OCI-LY7 (cell line): ENCODE results near the gene KREMEN1. TPM values are rescaled to one million over a fixed set of nuclear protein-coding genes. Genes with fewer than 3 reads are reported as not detected.

Source experiments
- BruUV-seq: library from RNA; stranded (reverse); fragments of 400-500 nt; replicated peaks from 2 replicates; lab custom pipeline; 2021; lab: Mats Ljungman, UMichigan
- CTCF ChIA-PET: fragments of 300-600 bp; sonication (Branson Sonifier 250); formaldehyde crosslinking; loops from one replicate; lab custom pipeline; 2022; ENCODE audit warnings: antibody characterized with exemption; ENCODE audit not compliant: unreplicated experiment; lab: Charles Lee
- POLR2A ChIA-PET: fragments of 300-600 bp; sonication (Branson Sonifier 250); formaldehyde crosslinking; loops from one replicate; lab custom pipeline; 2022; ENCODE audit warnings: antibody characterized with exemption; lab: Charles Lee
- DNase-seq: peaks from one replicate; pipeline ENCODE4 v3.0.0-alpha.2; 2015; ENCODE audit warnings: low spot score
- H2AFZ ChIP-seq: fragments of 200-600 bp; sonication (generic), shearing (Covaris generic); 2 replicates; pipeline ENCODE4 v1.6.1; 2014; ENCODE audit warnings: mild to moderate bottlenecking, antibody characterized with exemption, low read length, moderate library complexity
- H3K27ac ChIP-seq: fragments of 200-600 bp; sonication (generic); 2 replicates; pipeline ENCODE4 v1.5.1; 2014; ENCODE audit warnings: mixed run types, low read depth, mild to moderate bottlenecking, moderate library complexity, low read length, inconsistent platforms; ENCODE audit not compliant: poor library complexity, severe bottlenecking
- H3K36me3 ChIP-seq: fragments of 200-600 bp; sonication (generic); 2 replicates; pipeline ENCODE4 v1.6.1; 2014; ENCODE audit warnings: mild to moderate bottlenecking, antibody characterized with exemption, low read length, moderate library complexity, mixed read lengths; ENCODE audit not compliant: insufficient read depth
- H3K4me1 ChIP-seq: fragments of 200-600 bp; sonication (generic); 2 replicates; pipeline ENCODE4 v1.5.1; 2014; ENCODE audit warnings: mild to moderate bottlenecking, low read length; ENCODE audit not compliant: insufficient read depth, poor library complexity, severe bottlenecking
- H3K4me2 ChIP-seq: fragments of 200-600 bp; sonication (generic); 2 replicates; pipeline ENCODE4 v1.6.1; 2014; ENCODE audit warnings: mild to moderate bottlenecking, low read length
- H3K4me3 ChIP-seq: fragments of 200-600 bp; sonication (generic); 2 replicates; pipeline ENCODE4 v1.5.1; 2014; ENCODE audit warnings: mild to moderate bottlenecking, low read depth, low read length; ENCODE audit not compliant: poor library complexity, severe bottlenecking
- H3K79me2 ChIP-seq: fragments of 200-600 bp; sonication (generic); 2 replicates; pipeline ENCODE4 v1.6.1; 2016; ENCODE audit warnings: low read depth, mild to moderate bottlenecking, low read length, moderate library complexity, mixed read lengths; ENCODE audit not compliant: insufficient read depth
- H3K9me2 ChIP-seq: fragments of 200-600 bp; sonication (generic); 2 replicates; pipeline ENCODE4 v1.6.1; 2016; ENCODE audit warnings: mild to moderate bottlenecking, low read length, mixed read lengths; ENCODE audit not compliant: insufficient read depth
- H3K9me3 ChIP-seq: fragments of 200-600 bp; sonication (generic); 2 replicates; pipeline ENCODE4 v1.6.1; 2014; ENCODE audit warnings: mild to moderate bottlenecking, mixed run types, low read length, mixed read lengths
- H4K20me1 ChIP-seq: fragments of 200-600 bp; sonication (generic); 2 replicates; pipeline ENCODE4 v1.6.1; 2014; ENCODE audit warnings: mild to moderate bottlenecking, antibody characterized with exemption, low read length, moderate library complexity, mixed read lengths; ENCODE audit not compliant: insufficient read depth
- CTCF ChIP-seq: fragments of 200-600 bp; sonication (generic); conservative IDR thresholded peaks from 2 replicates; pipeline ENCODE4 v1.5.1; 2014; ENCODE audit warnings: mild to moderate bottlenecking, antibody characterized with exemption, low read length, moderate library complexity, mixed read lengths
- EZH2phosphoT487 ChIP-seq: fragments of 200-600 bp; sonication (generic); IDR thresholded peaks from 2 replicates; pipeline ENCODE4 v1.6.1; 2018; ENCODE audit warnings: low read depth, borderline replicate concordance, mild to moderate bottlenecking, mixed run types, antibody characterized with exemption, low read length, moderate library complexity, mixed read lengths
- intact Hi-C: fragments of 100-400 bp; cut with micrococcal nuclease; formaldehyde crosslinking; loops from one replicate; pipeline ENCODE4 v1.10.0; 2022; ENCODE audit not compliant: unreplicated experiment
- total RNA-seq, 2 experiments: library from RNA; depleted of rRNA in 1 of 2; stranded (reverse); fragments of >200 nt in 1 of 2; shearing (Covaris generic) in 1 of 2; gene quantifications; 2 replicates each; pipeline ENCODE4 v1.2.3, GENCODE V29; 2014 to 2022

The KREMEN1 gene
- total RNA-seq, 2 experiments from 2014 or later: not detected

- CTCF ChIA-PET: no interaction called here
- Histone ChIP-seq H2AFZ (no peak overlapping the region), H3K27ac (no peak overlapping the region), H3K4me2 (no peak overlapping the region), H3K36me3 (no peaks in the 10 kb centered on the region), H3K4me1 (no peaks in the 10 kb centered on the region), H3K4me3 (no peak overlapping the region), H3K9me3 (no peaks in the 10 kb centered on the region), H4K20me1 (no peaks in the 10 kb centered on the region), H3K79me2 (no peaks in the 10 kb centered on the region), H3K9me2 (no peaks in the 10 kb centered on the region)
- no TSS peak for BruUV-seq
- intact Hi-C loops: no loop called here
- no peak for DNase-seq
- POLR2A ChIA-PET: no interaction called here
- TF ChIP-seq EZH2phosphoT487: no peak
- no peak for TF ChIP-seq CTCF
These were observed 52.6 kb downstream of the KREMEN1 start for GRCh38 chr22:29125443-29125778.

- ChIA-PET POLR2A (no interaction called here), CTCF (no interaction called here)
- no peak overlapping the region for H3K27ac ChIP-seq
- intact Hi-C loops: no loop called here
- DNase-seq: no peak
- no peak for TF ChIP-seq EZH2phosphoT487
- no peak for TF ChIP-seq CTCF
- H3K4me1 ChIP-seq: no peaks in the 10 kb centered on the region
- H4K20me1 ChIP-seq: no peaks in the 10 kb centered on the region
- H3K36me3 ChIP-seq: no peaks in the 10 kb centered on the region
- no peaks in the 10 kb centered on the region for H3K9me2 ChIP-seq
- H3K9me3 ChIP-seq: no peaks in the 10 kb centered on the region
- H2AFZ ChIP-seq: no peak overlapping the region
- BruUV-seq: no TSS peak
- H3K79me2 ChIP-seq: no peaks in the 10 kb centered on the region
- H3K4me2 ChIP-seq: no peak overlapping the region
- no peak overlapping the region for H3K4me3 ChIP-seq
These were observed 53.0 kb downstream of the KREMEN1 start for GRCh38 chr22:29125844-29126243.

GRCh38 chr22:29126670-29127395 lies 54.0 kb downstream of the KREMEN1 start:
- Histone ChIP-seq H4K20me1 (no peaks in the 10 kb centered on the region), H2AFZ (no peak overlapping the region), H3K9me2 (no peaks in the 10 kb centered on the region), H3K4me2 (no peak overlapping the region), H3K4me3 (no peak overlapping the region), H3K27ac (no peak overlapping the region), H3K79me2 (no peaks in the 10 kb centered on the region), H3K36me3 (no peaks in the 10 kb centered on the region), H3K4me1 (no peaks in the 10 kb centered on the region), H3K9me3 (no peaks in the 10 kb centered on the region)
- CTCF ChIA-PET: no interaction called here
- TF ChIP-seq EZH2phosphoT487 (no peak), CTCF (no peak)
- POLR2A ChIA-PET: interaction anchor here (0.5 kb wide), 1 partner anchor 505 kb away, joined by 3 read pairs; no protein-coding TSS in a partner anchor
- intact Hi-C loops: no loop called here
- no TSS peak for BruUV-seq
- no peak for DNase-seq
